HT-29 (cell line): ENCODE measurements around the gene NOBOX. TPM values are rescaled to one million over a fixed set of nuclear protein-coding genes. Genes with fewer than 3 reads are reported as not detected.

Source experiments
- small RNA-seq: library from RNA; depleted of rRNA; stranded (forward); fragments of <200 nt; gene quantifications from one replicate; pipeline ENCODE3, GENCODE V24; 2014
- total RNA-seq: library from RNA; depleted of rRNA; stranded (reverse); fragments of >200 nt; shearing (Covaris generic); gene quantifications from 2 replicates; pipeline ENCODE4 v1.2.3, GENCODE V29; 2014; rRNA removed

Gene NOBOX
- total RNA-seq, 1 experiment from 2014 or later, result not detected

Small RNAs within 50 kb of the gene (small RNA-seq; reads per million reads assigned to genes)
- gene RNU6ATAC40P, result not detected

Other genes starting within 250 kb of the NOBOX start
- gene CTAGE4, start 220.2 kb downstream of the NOBOX start, total RNA-seq, result 3.8 and 3.9 TPM in 2 replicates
- gene ARHGEF35, start 207.9 kb downstream of the NOBOX start, total RNA-seq, result 7.5 and 12.7 TPM in 2 replicates
- not detected in 2 replicates for gene OR2A42, start 164.1 kb downstream of the NOBOX start, total RNA-seq
- gene OR2A7, start 138.9 kb downstream of the NOBOX start, total RNA-seq, result 0.86 and 1.8 TPM in 2 replicates
- not detected in 2 replicates for gene CTAGE8, start 134.4 kb downstream of the NOBOX start, total RNA-seq
- not detected in 2 replicates for gene OR2A1, start 91.3 kb downstream of the NOBOX start, total RNA-seq
- gene ARHGEF5, start 48.3 kb downstream of the NOBOX start, total RNA-seq, result 24.4 and 28.4 TPM in 2 replicates